Measurements from ENCODE around the gene DIP2B.

DNA sequence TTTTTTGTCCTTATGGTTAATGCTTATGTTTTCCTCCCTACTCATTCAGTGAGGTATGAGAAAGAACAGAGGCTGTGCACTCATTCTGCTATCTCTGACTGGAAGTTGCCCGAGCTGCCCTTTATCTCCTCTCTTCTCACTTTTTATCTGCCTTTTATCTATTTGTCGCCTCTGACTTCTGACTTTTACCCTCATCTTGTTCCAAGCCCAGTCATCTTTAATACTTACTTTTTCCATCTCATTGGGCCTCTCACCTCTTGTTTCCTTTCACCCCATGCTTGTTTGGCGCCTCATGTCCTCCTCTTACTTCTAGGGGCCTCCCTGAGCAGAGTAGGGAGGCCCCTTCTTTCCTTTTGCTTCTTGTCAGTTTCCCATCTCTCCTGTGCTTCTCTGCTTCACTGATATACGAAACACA, 50.7 kb downstream of the DIP2B start:
- TF ChIP-seq, protein P1, sequence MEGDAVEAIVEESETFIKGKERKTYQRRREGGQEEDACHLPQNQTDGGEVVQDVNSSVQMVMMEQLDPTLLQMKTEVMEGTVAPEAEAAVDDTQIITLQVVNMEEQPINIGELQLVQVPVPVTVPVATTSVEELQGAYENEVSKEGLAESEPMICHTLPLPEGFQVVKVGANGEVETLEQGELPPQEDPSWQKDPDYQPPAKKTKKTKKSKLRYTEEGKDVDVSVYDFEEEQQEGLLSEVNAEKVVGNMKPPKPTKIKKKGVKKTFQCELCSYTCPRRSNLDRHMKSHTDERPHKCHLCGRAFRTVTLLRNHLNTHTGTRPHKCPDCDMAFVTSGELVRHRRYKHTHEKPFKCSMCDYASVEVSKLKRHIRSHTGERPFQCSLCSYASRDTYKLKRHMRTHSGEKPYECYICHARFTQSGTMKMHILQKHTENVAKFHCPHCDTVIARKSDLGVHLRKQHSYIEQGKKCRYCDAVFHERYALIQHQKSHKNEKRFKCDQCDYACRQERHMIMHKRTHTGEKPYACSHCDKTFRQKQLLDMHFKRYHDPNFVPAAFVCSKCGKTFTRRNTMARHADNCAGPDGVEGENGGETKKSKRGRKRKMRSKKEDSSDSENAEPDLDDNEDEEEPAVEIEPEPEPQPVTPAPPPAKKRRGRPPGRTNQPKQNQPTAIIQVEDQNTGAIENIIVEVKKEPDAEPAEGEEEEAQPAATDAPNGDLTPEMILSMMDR (IDR thresholded peaks at IDR 0.05; ENCODE audit: insufficient read depth, low read length, poor library complexity, severe bottlenecking): no peak
- TF ChIP-seq EZH2phosphoT487 (conservative IDR thresholded peaks at IDR 0.05; ENCODE audit: low read length): no peak

Measured in SU-DHL-6 (cell line).